Measurements from ENCODE around the gene MADD. TPM values are rescaled to one million over a fixed set of nuclear protein-coding genes. Genes with fewer than 3 reads are reported as not detected.

MADD gene
- total RNA-seq, 1 experiment from 2014 or later = 26.4 TPM

- Histone ChIP-seq H3K4me2 (ENCODE audit: low read length) (no peak overlapping the region), H3K79me2 (ENCODE audit: low read length) (no peaks in the 10 kb centered on the region), H3F3A (ENCODE audit: low read length, unreplicated experiment) (no peaks in the 10 kb centered on the region), H3K4me3 (ENCODE audit: low read length) (no peak overlapping the region), H3K9ac (ENCODE audit: low read length) (no peak overlapping the region), H2AFZ (ENCODE audit: low read length) (no peak overlapping the region), H3K9me2 (replicated peaks; ENCODE audit: low read length) (no peaks in the 10 kb centered on the region), H3K9me3 (ENCODE audit: low read length) (no peaks in the 10 kb centered on the region), H3K4me1 (ENCODE audit: insufficient read depth, low read length) (no peaks in the 10 kb centered on the region), H3K36me3 (ENCODE audit: low read depth, low read length) (no peaks in the 10 kb centered on the region; the same call in 1 of the 2 replicates), H4K20me1 (ENCODE audit: low read length) (no peaks in the 10 kb centered on the region), H3K27ac (ENCODE audit: low read length) (no peak overlapping the region), H3K27me3 (ENCODE audit: low read length) (no peaks in the 10 kb centered on the region)
- ChIA-PET CTCF (no interaction called here), POLR2A (ENCODE audit: unreplicated experiment) (no interaction called here)
- intact Hi-C loops (cut with micrococcal nuclease) = no loop called here
- DNase-seq (no peak), ATAC-seq (no peak)
- TF ChIP-seq, protein P1, sequence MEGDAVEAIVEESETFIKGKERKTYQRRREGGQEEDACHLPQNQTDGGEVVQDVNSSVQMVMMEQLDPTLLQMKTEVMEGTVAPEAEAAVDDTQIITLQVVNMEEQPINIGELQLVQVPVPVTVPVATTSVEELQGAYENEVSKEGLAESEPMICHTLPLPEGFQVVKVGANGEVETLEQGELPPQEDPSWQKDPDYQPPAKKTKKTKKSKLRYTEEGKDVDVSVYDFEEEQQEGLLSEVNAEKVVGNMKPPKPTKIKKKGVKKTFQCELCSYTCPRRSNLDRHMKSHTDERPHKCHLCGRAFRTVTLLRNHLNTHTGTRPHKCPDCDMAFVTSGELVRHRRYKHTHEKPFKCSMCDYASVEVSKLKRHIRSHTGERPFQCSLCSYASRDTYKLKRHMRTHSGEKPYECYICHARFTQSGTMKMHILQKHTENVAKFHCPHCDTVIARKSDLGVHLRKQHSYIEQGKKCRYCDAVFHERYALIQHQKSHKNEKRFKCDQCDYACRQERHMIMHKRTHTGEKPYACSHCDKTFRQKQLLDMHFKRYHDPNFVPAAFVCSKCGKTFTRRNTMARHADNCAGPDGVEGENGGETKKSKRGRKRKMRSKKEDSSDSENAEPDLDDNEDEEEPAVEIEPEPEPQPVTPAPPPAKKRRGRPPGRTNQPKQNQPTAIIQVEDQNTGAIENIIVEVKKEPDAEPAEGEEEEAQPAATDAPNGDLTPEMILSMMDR (conservative IDR thresholded peaks at IDR 0.05; ENCODE audit: low read depth, low read length) = no peak
- TF ChIP-seq EZH2phosphoT487 (IDR thresholded peaks at IDR 0.05; ENCODE audit: borderline replicate concordance, low read length) (no peak), EZH2 (IDR thresholded peaks at IDR 0.05; ENCODE audit: low read length, unreplicated experiment) (no peak)
- no TSS peak for BruUV-seq (replicated peaks)
These were observed 48.2 kb downstream of the MADD start for GRCh38 chr11:47318166-47318565.

- no TSS peak for BruUV-seq (replicated peaks)
- ChIA-PET POLR2A (ENCODE audit: unreplicated experiment) (no interaction called here), CTCF (no interaction called here)
- no peaks in the 10 kb centered on the region for H3K27me3 ChIP-seq (ENCODE audit: low read length)
- no peak for TF ChIP-seq EZH2phosphoT487 (IDR thresholded peaks at IDR 0.05; ENCODE audit: borderline replicate concordance, low read length)
- TF ChIP-seq, protein P1 (conservative IDR thresholded peaks at IDR 0.05; ENCODE audit: low read depth, low read length) = no peak
- TF ChIP-seq EZH2 (IDR thresholded peaks at IDR 0.05; ENCODE audit: low read length, unreplicated experiment) = no peak
- no peaks in the 10 kb centered on the region for H3F3A ChIP-seq (ENCODE audit: low read length, unreplicated experiment)
- intact Hi-C loops (cut with micrococcal nuclease) = no loop called here
- ATAC-seq (no peak), DNase-seq (no peak)
- H3K9ac ChIP-seq (ENCODE audit: low read length) = no peak overlapping the region
- no peak overlapping the region for H2AFZ ChIP-seq (ENCODE audit: low read length)
- no peaks in the 10 kb centered on the region for H3K9me3 ChIP-seq (ENCODE audit: low read length)
- H3K4me2 ChIP-seq (ENCODE audit: low read length) = no peak overlapping the region
- no peaks in the 10 kb centered on the region for H3K4me1 ChIP-seq (ENCODE audit: insufficient read depth, low read length)
- H3K9me2 ChIP-seq (replicated peaks; ENCODE audit: low read length) = no peaks in the 10 kb centered on the region
- no peaks in the 10 kb centered on the region; the same call in 1 of the 2 replicates for H3K36me3 ChIP-seq (ENCODE audit: low read depth, low read length)
- H3K4me3 ChIP-seq (ENCODE audit: low read length) = no peak overlapping the region
- no peak overlapping the region for H3K27ac ChIP-seq (ENCODE audit: low read length)
- H4K20me1 ChIP-seq (ENCODE audit: low read length) = no peaks in the 10 kb centered on the region
- H3K79me2 ChIP-seq (ENCODE audit: low read length) = no peaks in the 10 kb centered on the region
These were observed 54.6 kb downstream of the MADD start for GRCh38 chr11:47324520-47324919.

DNA sequence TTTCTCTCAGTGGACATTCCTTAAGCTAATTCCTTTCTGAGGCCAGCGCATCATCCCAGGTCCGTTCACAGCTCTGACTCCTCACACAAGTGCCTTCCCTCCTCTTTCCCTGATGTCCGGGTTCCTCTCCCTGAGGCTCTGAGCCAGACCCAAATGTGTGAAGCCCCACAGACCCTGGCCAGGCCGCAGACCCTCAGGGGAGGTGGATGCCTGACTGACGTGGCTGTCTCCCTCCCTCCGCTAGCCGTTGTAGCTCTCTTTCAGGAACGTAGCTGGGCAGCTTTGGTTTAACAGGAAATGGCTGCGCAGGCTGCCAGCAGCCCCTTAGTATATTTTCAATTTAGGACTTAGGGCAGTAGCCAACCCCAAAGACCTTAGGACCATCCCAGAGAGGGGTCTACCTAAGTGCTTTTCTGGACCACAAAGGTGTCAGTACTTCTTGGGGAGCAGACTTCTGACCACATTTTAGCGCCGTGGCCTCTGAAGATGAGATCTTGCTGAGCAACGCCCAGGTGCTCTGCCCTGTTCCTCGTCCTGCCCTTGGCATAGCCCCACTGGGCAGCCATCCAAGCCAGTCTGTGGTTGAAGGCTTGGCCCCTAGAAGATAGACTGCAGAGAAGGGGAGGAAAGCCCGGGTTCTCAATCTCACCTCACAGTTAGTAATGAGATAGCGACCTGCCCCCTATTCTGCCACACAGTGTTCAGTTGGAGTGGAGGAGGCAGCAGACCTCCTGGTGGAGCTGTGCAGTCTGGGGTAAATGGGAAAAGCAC, 55.5 kb downstream of the MADD start:
- Histone ChIP-seq H3F3A (ENCODE audit: low read length, unreplicated experiment) (no peaks in the 10 kb centered on the region), H3K36me3 (ENCODE audit: low read depth, low read length) (no peaks in the 10 kb centered on the region; the same call in 1 of the 2 replicates), H3K9me2 (replicated peaks; ENCODE audit: low read length) (no peaks in the 10 kb centered on the region), H4K20me1 (ENCODE audit: low read length) (no peaks in the 10 kb centered on the region), H3K4me3 (ENCODE audit: low read length) (no peak overlapping the region), H3K9me3 (ENCODE audit: low read length) (no peaks in the 10 kb centered on the region), H3K27me3 (ENCODE audit: low read length) (no peaks in the 10 kb centered on the region), H3K79me2 (ENCODE audit: low read length) (no peaks in the 10 kb centered on the region), H3K9ac (ENCODE audit: low read length) (no peak overlapping the region), H3K4me1 (ENCODE audit: insufficient read depth, low read length) (no peaks in the 10 kb centered on the region), H3K27ac (ENCODE audit: low read length) (no peak overlapping the region), H3K4me2 (ENCODE audit: low read length) (no peak overlapping the region), H2AFZ (ENCODE audit: low read length) (no peak overlapping the region)
- no TSS peak for BruUV-seq (replicated peaks)
- DNase-seq = no peak
- no peak for ATAC-seq
- CTCF ChIA-PET = interaction anchor here (0.7 kb wide), 1 partner anchor 1554 kb away, joined by 5 read pairs; no protein-coding TSS in a partner anchor
- POLR2A ChIA-PET (ENCODE audit: unreplicated experiment) = no interaction called here
- TF ChIP-seq EZH2 (IDR thresholded peaks at IDR 0.05; ENCODE audit: low read length, unreplicated experiment) = no peak
- TF ChIP-seq, protein P1 (conservative IDR thresholded peaks at IDR 0.05; ENCODE audit: low read depth, low read length) = no peak
- no peak for TF ChIP-seq EZH2phosphoT487 (IDR thresholded peaks at IDR 0.05; ENCODE audit: borderline replicate concordance, low read length)
- intact Hi-C loops (cut with micrococcal nuclease) = no loop called here
